CD14-positive monocyte (primary cell): ENCODE data around the gene TBC1D19. TPM values are rescaled to one million over a fixed set of nuclear protein-coding genes. Genes with fewer than 3 reads are reported as not detected.

Experiments used
- DNase-seq, 3 donors: peaks; one replicate each; pipeline ENCODE4 v3.0.0-alpha.2; 2011 to 2022
- H2AFZ ChIP-seq: 2 replicates; pipeline ENCODE4 v1.6.0; 2012; ENCODE audit warnings: mild to moderate bottlenecking, low read depth, low read length, inconsistent platforms; ENCODE audit not compliant: insufficient read depth, poor library complexity, severe bottlenecking
- H3K27ac ChIP-seq, 2 donors: 1 replicate in 1 of 2; 2 replicates in 1 of 2; pipeline ENCODE4 v1.5.1; 2012 to 2013; ENCODE audit warnings: low read length in 2 of 2, control low read depth in 1 of 2, inconsistent platforms in 1 of 2, low read depth in 1 of 2, mild to moderate bottlenecking in 1 of 2
- H3K27me3 ChIP-seq, 2 donors: one replicate each; pipeline versions ENCODE4 v1.6.0 to v1.6.1; 2011 to 2013; ENCODE audit warnings: low read length in 2 of 2; ENCODE audit not compliant: control insufficient read depth in 2 of 2, insufficient read depth in 2 of 2
- H3K36me3 ChIP-seq, 2 donors: replicated peaks in 1 of 2; 1 replicate in 1 of 2; 2 replicates in 1 of 2; pipeline versions ENCODE4 v1.5.1 to v1.6.1; 2012 to 2013; ENCODE audit warnings: low read length in 2 of 2, control low read depth in 1 of 2, inconsistent platforms in 1 of 2, mild to moderate bottlenecking in 1 of 2; ENCODE audit not compliant: insufficient read depth in 2 of 2, control insufficient read depth in 1 of 2
- H3K4me1 ChIP-seq, 2 donors: 1 replicate in 1 of 2; 2 replicates in 1 of 2; pipeline versions ENCODE4 v1.5.1 to v1.6.1; 2012 to 2013; ENCODE audit warnings: low read length in 2 of 2, control low read depth in 1 of 2, inconsistent platforms in 1 of 2, mild to moderate bottlenecking in 1 of 2, moderate library complexity in 1 of 2; ENCODE audit not compliant: insufficient read depth in 2 of 2, control insufficient read depth in 1 of 2
- H3K4me2 ChIP-seq: replicated peaks from 2 replicates; pipeline ENCODE3; 2012; ENCODE audit warnings: low read length, moderate library complexity, mild to moderate bottlenecking; ENCODE audit not compliant: poor library complexity, severe bottlenecking; ENCODE audit errors: extremely low read depth
- H3K4me3 ChIP-seq, 3 experiments: fragments of 200-600 bp in 1 of 3; sonication (generic) in 1 of 3; replicated peaks in 1 of 3; 1 replicate in 2 of 3; 2 replicates in 1 of 3; pipeline ENCODE4 v1.5.1; 2011 to 2013; ENCODE audit warnings: low read length in 3 of 3, mild to moderate bottlenecking in 3 of 3, control low read depth in 2 of 3, low read depth in 2 of 3, inconsistent platforms in 1 of 3, moderate library complexity in 1 of 3
- H3K79me2 ChIP-seq: 2 replicates; pipeline ENCODE4 v1.6.0; 2012; ENCODE audit warnings: mild to moderate bottlenecking, control low read depth, inconsistent platforms, low read length, moderate library complexity; ENCODE audit not compliant: insufficient read depth
- H3K9ac ChIP-seq: 2 replicates; pipeline ENCODE4 v1.6.0; 2017; ENCODE audit warnings: low read length, mild to moderate bottlenecking; ENCODE audit not compliant: insufficient read depth, poor library complexity, severe bottlenecking
- H3K9me3 ChIP-seq, 2 donors: replicated peaks in 1 of 2; 1 replicate in 1 of 2; 2 replicates in 1 of 2; pipeline versions ENCODE4 v1.5.1 to v1.6.1; 2012 to 2013; ENCODE audit warnings: low read length in 2 of 2, control low read depth in 1 of 2; ENCODE audit not compliant: control insufficient read depth in 1 of 2, insufficient read depth in 1 of 2
- H4K20me1 ChIP-seq: 2 replicates; pipeline ENCODE4 v1.6.0; 2012; ENCODE audit warnings: mild to moderate bottlenecking, low read length, control low read depth, moderate library complexity; ENCODE audit not compliant: insufficient read depth
- H3K27ac Mint-ChIP-seq, 7 donors: one replicate each; pipeline ENCODE4 v1.8.0; 2020; ENCODE audit warnings: mild to moderate bottlenecking in 7 of 7, mixed read lengths in 7 of 7, moderate library complexity in 6 of 7, inconsistent platforms in 2 of 7
- H3K27me3 Mint-ChIP-seq, 3 donors: one replicate each; pipeline ENCODE4 v1.8.0; 2021 to 2022; ENCODE audit warnings: low read depth in 3 of 3, mild to moderate bottlenecking in 3 of 3, mixed read lengths in 3 of 3, moderate library complexity in 3 of 3, inconsistent platforms in 1 of 3
- H3K36me3 Mint-ChIP-seq, 2 donors: one replicate each; pipeline ENCODE4 v1.8.0; 2020; ENCODE audit warnings: mixed read lengths in 2 of 2, inconsistent platforms in 1 of 2, mild to moderate bottlenecking in 1 of 2
- H3K4me1 Mint-ChIP-seq: one replicate; pipeline ENCODE4 v1.8.0; 2020; ENCODE audit warnings: mild to moderate bottlenecking, mixed read lengths
- H3K4me3 Mint-ChIP-seq, 2 donors: one replicate each; pipeline ENCODE4 v1.8.0; 2020; ENCODE audit warnings: mild to moderate bottlenecking in 2 of 2, mixed read lengths in 2 of 2, moderate library complexity in 1 of 2
- H3K9me3 Mint-ChIP-seq, 7 donors: one replicate each; pipeline ENCODE4 v1.8.0; 2020 to 2022; ENCODE audit warnings: mixed read lengths in 7 of 7, mild to moderate bottlenecking in 6 of 7, moderate library complexity in 6 of 7, inconsistent platforms in 2 of 7
- WGBS: methylation state at CpG from one replicate; pipeline ENCODE4 v1.1.5; 2013; ENCODE audit warnings: missing lambda C conversion rate; ENCODE audit not compliant: insufficient coverage; 5-methylcytosine and 5-hydroxymethylcytosine counted together
- intact Hi-C, 2 donors: fragments of 100-400 bp; cut with micrococcal nuclease; formaldehyde crosslinking; loops; one replicate each; pipeline versions ENCODE4 v1.15.0 to v1.15.1; 2023
- polyA plus RNA-seq, 3 donors: library from polyadenylated mRNA; depleted of rRNA in 1 of 3; unstranded in 2 of 3; stranded (reverse) in 1 of 3; fragments of 300-500 nt in 2 of 3; fragments of >200 nt in 1 of 3; fragmentation: Illumina TruSeq in 2 of 3; gene quantifications; 1 replicate in 2 of 3; 2 replicates in 1 of 3; pipeline ENCODE4 v1.2.3, GENCODE V29; 2012 to 2021
- TF ChIP-seq, protein P1 (sequence below): fragments of 200-600 bp; IDR thresholded peaks from one replicate; pipeline ENCODE4 v1.8.0; 2022; ENCODE audit warnings: antibody characterized with exemption, mild to moderate bottlenecking

Gene TBC1D19
- polyA plus RNA-seq, 3 donors, result 0.19 to 0.84 (median 0.33) TPM

GRCh38 chr4:26611885-26612284 lies 28.0 kb downstream of the TBC1D19 start:
- H3K27ac ChIP-seq, result no peak overlapping the region
- no peak for DNase-seq
- H3K9me3 Mint-ChIP-seq, result no peaks in the 10 kb centered on the region
- no peak overlapping the region for H3K9ac ChIP-seq
- H3K4me3 ChIP-seq, result no peak overlapping the region
- no peak overlapping the region for H3K27ac Mint-ChIP-seq
- H3K79me2 ChIP-seq, result no peaks in the 10 kb centered on the region
- no peaks in the 10 kb centered on the region for H3K4me1 ChIP-seq
- H4K20me1 ChIP-seq, result no peaks in the 10 kb centered on the region
- no peaks in the 10 kb centered on the region for H3K27me3 Mint-ChIP-seq
- H2AFZ ChIP-seq, result no peak overlapping the region
- no CpG with 5 or more reads among the region's 1 CpG for WGBS
- H3K4me1 Mint-ChIP-seq, result peaks cover 10% of the 10 kb centered on the region
- no peaks in the 10 kb centered on the region for H3K27me3 ChIP-seq
- H3K4me3 Mint-ChIP-seq, result no peak overlapping the region
- no peaks in the 10 kb centered on the region for H3K9me3 ChIP-seq
- H3K36me3 ChIP-seq, result no peaks in the 10 kb centered on the region
- H3K4me2 ChIP-seq, result no peak overlapping the region
- H3K36me3 Mint-ChIP-seq, result no peaks in the 10 kb centered on the region
- TF ChIP-seq, protein P1, sequence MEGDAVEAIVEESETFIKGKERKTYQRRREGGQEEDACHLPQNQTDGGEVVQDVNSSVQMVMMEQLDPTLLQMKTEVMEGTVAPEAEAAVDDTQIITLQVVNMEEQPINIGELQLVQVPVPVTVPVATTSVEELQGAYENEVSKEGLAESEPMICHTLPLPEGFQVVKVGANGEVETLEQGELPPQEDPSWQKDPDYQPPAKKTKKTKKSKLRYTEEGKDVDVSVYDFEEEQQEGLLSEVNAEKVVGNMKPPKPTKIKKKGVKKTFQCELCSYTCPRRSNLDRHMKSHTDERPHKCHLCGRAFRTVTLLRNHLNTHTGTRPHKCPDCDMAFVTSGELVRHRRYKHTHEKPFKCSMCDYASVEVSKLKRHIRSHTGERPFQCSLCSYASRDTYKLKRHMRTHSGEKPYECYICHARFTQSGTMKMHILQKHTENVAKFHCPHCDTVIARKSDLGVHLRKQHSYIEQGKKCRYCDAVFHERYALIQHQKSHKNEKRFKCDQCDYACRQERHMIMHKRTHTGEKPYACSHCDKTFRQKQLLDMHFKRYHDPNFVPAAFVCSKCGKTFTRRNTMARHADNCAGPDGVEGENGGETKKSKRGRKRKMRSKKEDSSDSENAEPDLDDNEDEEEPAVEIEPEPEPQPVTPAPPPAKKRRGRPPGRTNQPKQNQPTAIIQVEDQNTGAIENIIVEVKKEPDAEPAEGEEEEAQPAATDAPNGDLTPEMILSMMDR, result no peak
- intact Hi-C loops, result no loop called here

DNA sequence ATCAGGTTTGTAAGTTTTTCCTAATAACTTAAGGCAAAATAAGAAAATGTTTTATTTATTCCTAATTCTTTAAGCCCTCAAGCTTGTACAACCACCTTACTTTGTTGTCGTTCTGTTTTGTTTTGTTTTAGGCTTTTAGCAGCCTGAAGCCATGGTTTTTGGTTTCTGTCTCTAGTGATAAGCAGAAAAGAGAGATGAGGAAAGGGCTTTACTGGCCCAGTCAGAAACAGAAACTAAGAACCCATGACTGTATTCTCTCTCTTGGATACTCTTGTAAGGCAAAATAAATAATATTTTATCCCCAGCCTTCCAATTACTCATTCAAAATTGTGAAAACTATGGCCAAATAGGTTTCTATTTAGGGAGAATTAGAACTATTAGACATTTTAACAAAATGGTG lies 29.4 kb downstream of the TBC1D19 start:
- H3K4me2 ChIP-seq, result no peak overlapping the region
- no peak overlapping the region for H3K27ac ChIP-seq
- H3K4me3 ChIP-seq, result no peak overlapping the region
- no peaks in the 10 kb centered on the region for H3K36me3 ChIP-seq
- TF ChIP-seq, protein P1, result no peak
- H4K20me1 ChIP-seq, result no peaks in the 10 kb centered on the region
- H3K36me3 Mint-ChIP-seq, result no peaks in the 10 kb centered on the region
- no peak overlapping the region for H2AFZ ChIP-seq
- H3K9me3 Mint-ChIP-seq, result no peaks in the 10 kb centered on the region
- H3K4me1 ChIP-seq, result no peaks in the 10 kb centered on the region
- no peak for DNase-seq
- H3K79me2 ChIP-seq, result no peaks in the 10 kb centered on the region
- H3K27me3 Mint-ChIP-seq, result no peaks in the 10 kb centered on the region
- H3K9me3 ChIP-seq, result no peaks in the 10 kb centered on the region
- WGBS, result no CpG with 5 or more reads among the region's 1 CpG
- H3K9ac ChIP-seq, result no peak overlapping the region
- H3K4me1 Mint-ChIP-seq, result peaks cover 10% of the 10 kb centered on the region
- H3K27ac Mint-ChIP-seq, result no peak overlapping the region
- no peaks in the 10 kb centered on the region for H3K27me3 ChIP-seq
- no peak overlapping the region for H3K4me3 Mint-ChIP-seq
- intact Hi-C loops, result no loop called here
